Peyer's patch (tissue), 4 donors: Measurements from ENCODE around the gene GPAT3. TPM values are rescaled to one million over a fixed set of nuclear protein-coding genes. Genes with fewer than 3 reads are reported as not detected.

ENCODE experiments used
- DNase-seq, 3 donors: peaks; one replicate each; pipeline ENCODE4 v3.0.0-alpha.2; 2017 to 2019
- H3K27ac ChIP-seq, 4 donors: fragments of 200-600 bp; sonication (generic); one replicate each; pipeline ENCODE4 v1.5.1; 2016 to 2019
- H3K27me3 ChIP-seq, 2 donors: fragments of 200-600 bp; sonication (generic); one replicate each; pipeline ENCODE4 v1.5.1; 2019
- H3K36me3 ChIP-seq, 3 donors: fragments of 200-600 bp; sonication (generic); one replicate each; pipeline ENCODE4 v1.5.1; 2016 to 2019
- H3K4me1 ChIP-seq, 4 donors: fragments of 200-600 bp; sonication (generic); one replicate each; pipeline ENCODE4 v1.5.1; 2016 to 2019
- H3K4me3 ChIP-seq, 4 donors: fragments of 200-600 bp; sonication (generic); 1 replicate in 3 of 4; 2 replicates in 1 of 4; pipeline ENCODE4 v1.5.1; 2016 to 2019; ENCODE audit warnings: mild to moderate bottlenecking in 1 of 4
- H3K9me3 ChIP-seq, 4 donors: fragments of 200-600 bp; sonication (generic); one replicate each; pipeline ENCODE4 v1.5.1; 2016 to 2019; ENCODE audit warnings: mild to moderate bottlenecking in 1 of 4
- POLR2A ChIP-seq, 2 donors: fragments of 450-650 bp; IDR thresholded peaks; one replicate each; pipeline ENCODE4 v1.5.1; 2017; ENCODE audit warnings: antibody characterized with exemption in 2 of 2, mild to moderate bottlenecking in 2 of 2, moderate library complexity in 2 of 2
- total RNA-seq, 4 donors: library from RNA; depleted of rRNA; stranded (reverse); fragments of >200 nt; gene quantifications; one replicate each; pipeline ENCODE4 v1.1.0, GENCODE V29; 2016
- TF ChIP-seq, protein P1 (sequence below), 6 experiments: fragments of 450-650 bp in 4 of 6; fragments of 200-600 bp in 2 of 6; sonication (generic) in 1 of 6; IDR thresholded peaks; one replicate each; pipeline ENCODE4 v1.5.1; 2017 to 2019; ENCODE audit warnings: antibody characterized with exemption in 6 of 6, mild to moderate bottlenecking in 3 of 6, moderate library complexity in 1 of 6

GPAT3 gene
- total RNA-seq, 4 donors from 2014 or later = 7.4 to 86.0 (median 51.8) TPM

DNA sequence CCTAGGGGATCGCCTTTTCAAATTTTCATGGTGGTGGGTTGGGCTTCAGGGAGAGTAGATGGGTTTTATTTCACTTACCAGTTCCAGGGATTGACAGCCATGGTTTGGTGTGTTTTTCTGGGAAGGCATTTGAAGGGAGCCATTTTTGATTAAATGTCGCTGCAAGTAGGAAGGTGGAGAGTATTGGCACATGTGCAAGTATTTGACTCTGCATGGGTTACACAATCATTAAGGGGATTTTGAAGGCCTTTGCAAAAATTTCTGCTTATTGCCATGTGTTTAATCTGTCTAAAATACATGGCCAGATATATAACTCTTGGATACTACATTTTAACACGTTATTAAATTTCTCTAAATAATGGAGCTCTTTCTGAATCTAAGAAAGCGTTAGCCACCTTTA lies 55.1 kb downstream of the GPAT3 start:
- Histone ChIP-seq H3K9me3 (no peaks in the 10 kb centered on the region), H3K4me3 (no peak overlapping the region), H3K4me1 (no peaks in the 10 kb centered on the region), H3K27ac (no peak overlapping the region), H3K36me3 (peaks cover 0 to 23% (median 0%) of the 10 kb centered on the region in 3 donors), H3K27me3 (no peaks in the 10 kb centered on the region)
- TF ChIP-seq, protein P1, sequence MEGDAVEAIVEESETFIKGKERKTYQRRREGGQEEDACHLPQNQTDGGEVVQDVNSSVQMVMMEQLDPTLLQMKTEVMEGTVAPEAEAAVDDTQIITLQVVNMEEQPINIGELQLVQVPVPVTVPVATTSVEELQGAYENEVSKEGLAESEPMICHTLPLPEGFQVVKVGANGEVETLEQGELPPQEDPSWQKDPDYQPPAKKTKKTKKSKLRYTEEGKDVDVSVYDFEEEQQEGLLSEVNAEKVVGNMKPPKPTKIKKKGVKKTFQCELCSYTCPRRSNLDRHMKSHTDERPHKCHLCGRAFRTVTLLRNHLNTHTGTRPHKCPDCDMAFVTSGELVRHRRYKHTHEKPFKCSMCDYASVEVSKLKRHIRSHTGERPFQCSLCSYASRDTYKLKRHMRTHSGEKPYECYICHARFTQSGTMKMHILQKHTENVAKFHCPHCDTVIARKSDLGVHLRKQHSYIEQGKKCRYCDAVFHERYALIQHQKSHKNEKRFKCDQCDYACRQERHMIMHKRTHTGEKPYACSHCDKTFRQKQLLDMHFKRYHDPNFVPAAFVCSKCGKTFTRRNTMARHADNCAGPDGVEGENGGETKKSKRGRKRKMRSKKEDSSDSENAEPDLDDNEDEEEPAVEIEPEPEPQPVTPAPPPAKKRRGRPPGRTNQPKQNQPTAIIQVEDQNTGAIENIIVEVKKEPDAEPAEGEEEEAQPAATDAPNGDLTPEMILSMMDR (IDR thresholded peaks at IDR 0.05) = no peak
- TF ChIP-seq POLR2A (IDR thresholded peaks at IDR 0.05) = no peak
- no peak for DNase-seq

GRCh38 chr4:83591730-83592129 lies 55.8 kb downstream of the GPAT3 start:
- H3K4me3 ChIP-seq = no peak overlapping the region
- no peak for DNase-seq
- no peaks in the 10 kb centered on the region for H3K4me1 ChIP-seq
- H3K27ac ChIP-seq = no peak overlapping the region
- TF ChIP-seq, protein P1 (IDR thresholded peaks at IDR 0.05) = no peak
- no peak for TF ChIP-seq POLR2A (IDR thresholded peaks at IDR 0.05)
- peaks cover 0 to 23% (median 0%) of the 10 kb centered on the region in 3 donors for H3K36me3 ChIP-seq
- no peaks in the 10 kb centered on the region for H3K9me3 ChIP-seq
- no peaks in the 10 kb centered on the region for H3K27me3 ChIP-seq

DNA sequence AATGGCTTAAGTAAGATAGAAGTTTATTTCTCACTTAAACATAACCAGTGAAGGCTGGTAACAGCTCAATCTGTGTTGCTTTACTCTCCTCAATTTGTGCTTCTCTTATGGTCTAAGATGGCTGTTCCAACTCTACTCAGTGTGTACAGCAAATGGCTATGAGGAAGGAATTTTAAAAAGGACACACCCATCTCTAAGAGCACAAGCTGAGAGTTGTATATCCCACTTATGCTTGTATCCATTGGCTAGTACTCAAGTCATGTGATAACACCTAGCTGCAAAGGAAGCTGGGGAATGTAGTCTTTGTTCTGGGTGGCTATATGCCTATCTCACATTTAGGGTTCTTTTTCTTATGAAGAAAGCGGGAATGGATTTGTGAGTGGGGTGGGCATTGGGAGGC lies 63.3 kb downstream of the GPAT3 start:
- Histone ChIP-seq H3K36me3 (peaks cover 0 to 4% (median 0%) of the 10 kb centered on the region in 3 donors), H3K27ac (no peak overlapping the region), H3K4me3 (no peak overlapping the region), H3K4me1 (peaks cover 0 to 8% (median 0%) of the 10 kb centered on the region in 4 donors), H3K9me3 (no peaks in the 10 kb centered on the region), H3K27me3 (no peaks in the 10 kb centered on the region)
- DNase-seq = no peak
- TF ChIP-seq, protein P1 (IDR thresholded peaks at IDR 0.05) = no peak
- no peak for TF ChIP-seq POLR2A (IDR thresholded peaks at IDR 0.05)

GRCh38 chr4:83603129-83603528 lies 67.2 kb downstream of the GPAT3 start:
- H3K4me1 ChIP-seq = peaks cover 0 to 34% (median 2%) of the 10 kb centered on the region in 4 donors
- H3K36me3 ChIP-seq = peaks cover 0 to 4% (median 0%) of the 10 kb centered on the region in 3 donors
- H3K27ac ChIP-seq = peak overlapping the region in 1 of 4 donors; percentile 19
- H3K4me3 ChIP-seq = no peak overlapping the region
- DNase-seq = no peak
- H3K27me3 ChIP-seq = no peaks in the 10 kb centered on the region
- H3K9me3 ChIP-seq = no peaks in the 10 kb centered on the region
- TF ChIP-seq, protein P1 (IDR thresholded peaks at IDR 0.05) = no peak
- TF ChIP-seq POLR2A (IDR thresholded peaks at IDR 0.05) = no peak

DNA sequence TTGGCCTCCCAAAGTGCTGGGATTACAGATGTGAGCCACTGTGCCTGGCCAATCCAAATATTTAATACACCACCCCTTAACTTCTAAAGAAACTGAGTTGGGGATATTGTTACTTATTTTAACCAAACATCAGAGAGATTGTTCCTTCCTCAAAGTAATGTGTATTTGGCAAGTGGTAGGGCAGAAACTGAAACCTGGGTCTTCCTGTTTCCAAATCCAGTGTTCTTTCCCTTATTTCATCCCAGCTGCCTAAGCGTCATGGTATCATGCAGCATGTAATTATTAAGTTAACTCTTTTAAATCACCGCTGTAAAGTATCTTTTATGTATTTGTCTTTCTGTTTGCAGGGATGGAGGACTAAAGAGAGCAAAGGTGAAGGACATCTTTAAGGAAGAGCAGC lies 68.4 kb downstream of the GPAT3 start:
- peaks cover 0 to 4% (median 0%) of the 10 kb centered on the region in 3 donors for H3K36me3 ChIP-seq
- no peak for DNase-seq

More for the DNA sequence above, 68.4 kb downstream of the GPAT3 start:
- Histone ChIP-seq H3K4me3 (no peak overlapping the region), H3K27me3 (no peaks in the 10 kb centered on the region), H3K4me1 (peaks cover 0 to 34% (median 2%) of the 10 kb centered on the region in 4 donors), H3K27ac (no peak overlapping the region), H3K9me3 (no peaks in the 10 kb centered on the region)
- TF ChIP-seq, protein P1 (IDR thresholded peaks at IDR 0.05) = no peak
- no peak for TF ChIP-seq POLR2A (IDR thresholded peaks at IDR 0.05)
